NT2/D1 (cell line): ENCODE results near the gene GDF9.

Experiments used
- DNase-seq: peaks from one replicate; pipeline ENCODE4 v3.0.0-alpha.2; 2011; ENCODE audit warnings: low read depth, low spot score
- H3K27me3 ChIP-seq: 2 replicates; pipeline ENCODE4 v1.6.0; 2011; ENCODE audit warnings: mild to moderate bottlenecking; ENCODE audit not compliant: insufficient read length, insufficient read depth
- H3K36me3 ChIP-seq: 2 replicates; pipeline ENCODE4 v1.6.1; 2011; ENCODE audit warnings: mild to moderate bottlenecking, low read length, mixed read lengths; ENCODE audit not compliant: insufficient read depth, insufficient read length
- H3K4me1 ChIP-seq: 2 replicates; pipeline ENCODE4 v1.5.1; 2011; ENCODE audit not compliant: insufficient read depth, insufficient read length
- H3K4me3 ChIP-seq: 2 replicates; pipeline ENCODE4 v1.5.1; 2011; ENCODE audit warnings: low read depth; ENCODE audit not compliant: insufficient read length
- H3K9ac ChIP-seq: 2 replicates; pipeline ENCODE4 v1.6.0; 2011; ENCODE audit warnings: low read depth; ENCODE audit not compliant: insufficient read length
- H3K9me3 ChIP-seq: 2 replicates; pipeline ENCODE4 v1.5.1; 2011; ENCODE audit warnings: mild to moderate bottlenecking, low read length; ENCODE audit not compliant: insufficient read depth
- SUZ12 ChIP-seq: IDR thresholded peaks from 2 replicates; pipeline ENCODE4 v1.6.1; 2011; ENCODE audit not compliant: insufficient read length, insufficient read depth; ENCODE audit errors: extremely low read depth
- YY1 ChIP-seq: IDR thresholded peaks from 2 replicates; pipeline ENCODE4 v1.6.1; 2011; ENCODE audit not compliant: insufficient read length, insufficient read depth
- ZNF274 ChIP-seq: IDR thresholded peaks from 2 replicates; pipeline ENCODE4 v1.6.1; 2011; ENCODE audit warnings: mild to moderate bottlenecking, low read depth, low read length

Gene GDF9

GRCh38 chr5:132841305-132841704 is 25.0 kb downstream of the GDF9 start:
- no peaks in the 10 kb centered on the region for H3K36me3 ChIP-seq
- H3K27me3 ChIP-seq: no peaks in the 10 kb centered on the region
- no peaks in the 10 kb centered on the region for H3K9me3 ChIP-seq
- H3K9ac ChIP-seq: no peak overlapping the region
- H3K4me3 ChIP-seq: no peak overlapping the region
- H3K4me1 ChIP-seq: no peaks in the 10 kb centered on the region
- no peak for TF ChIP-seq ZNF274
- TF ChIP-seq YY1: no peak
- no peak for TF ChIP-seq SUZ12
- no peak for DNase-seq

GRCh38 chr5:132840896-132841295 is 25.4 kb downstream of the GDF9 start:
- TF ChIP-seq YY1: no peak
- no peak for TF ChIP-seq SUZ12
- TF ChIP-seq ZNF274: no peak
- Histone ChIP-seq H3K36me3 (no peaks in the 10 kb centered on the region), H3K9ac (no peak overlapping the region), H3K4me3 (no peak overlapping the region), H3K4me1 (no peaks in the 10 kb centered on the region), H3K9me3 (no peaks in the 10 kb centered on the region), H3K27me3 (no peaks in the 10 kb centered on the region)
- no peak for DNase-seq

- Histone ChIP-seq H3K9me3 (no peaks in the 10 kb centered on the region), H3K27me3 (no peaks in the 10 kb centered on the region), H3K4me1 (no peaks in the 10 kb centered on the region), H3K9ac (no peak overlapping the region), H3K4me3 (no peak overlapping the region), H3K36me3 (no peaks in the 10 kb centered on the region)
- no peak for DNase-seq
- TF ChIP-seq ZNF274: no peak
- TF ChIP-seq SUZ12: no peak
- no peak for TF ChIP-seq YY1
These were observed 26.0 kb downstream of the GDF9 start for GRCh38 chr5:132840313-132840712.

GRCh38 chr5:132839426-132840301 is 26.6 kb downstream of the GDF9 start:
- Histone ChIP-seq H3K4me3 (no peak overlapping the region), H3K4me1 (no peaks in the 10 kb centered on the region), H3K36me3 (no peaks in the 10 kb centered on the region), H3K9ac (no peak overlapping the region), H3K9me3 (no peaks in the 10 kb centered on the region), H3K27me3 (no peaks in the 10 kb centered on the region)
- TF ChIP-seq ZNF274: no peak
- no peak for TF ChIP-seq YY1
- no peak for TF ChIP-seq SUZ12
- no peak for DNase-seq

- no peak for TF ChIP-seq ZNF274
- no peak for TF ChIP-seq YY1
- no peak for TF ChIP-seq SUZ12
- Histone ChIP-seq H3K9me3 (no peaks in the 10 kb centered on the region), H3K27me3 (no peaks in the 10 kb centered on the region), H3K9ac (no peak overlapping the region), H3K4me3 (no peak overlapping the region), H3K4me1 (no peaks in the 10 kb centered on the region), H3K36me3 (no peaks in the 10 kb centered on the region)
- no peak for DNase-seq
These were observed 27.6 kb downstream of the GDF9 start for GRCh38 chr5:132838516-132839282.

- DNase-seq: no peak
- Histone ChIP-seq H3K4me3 (no peak overlapping the region), H3K27me3 (no peaks in the 10 kb centered on the region)
These were observed 28.4 kb downstream of the GDF9 start for GRCh38 chr5:132837868-132838267.

GRCh38 chr5:132836852-132837251 is 29.4 kb downstream of the GDF9 start:
- no peak for DNase-seq
- Histone ChIP-seq H3K36me3 (no peaks in the 10 kb centered on the region), H3K4me1 (no peaks in the 10 kb centered on the region), H3K9me3 (no peaks in the 10 kb centered on the region), H3K9ac (no peak overlapping the region), H3K27me3 (no peaks in the 10 kb centered on the region), H3K4me3 (no peak overlapping the region)
- TF ChIP-seq SUZ12: no peak
- TF ChIP-seq ZNF274: no peak
- TF ChIP-seq YY1: no peak

More at GRCh38 chr5:132837868-132838267, 28.4 kb downstream of the GDF9 start:
- H3K9ac ChIP-seq: no peak overlapping the region
- H3K9me3 ChIP-seq: no peaks in the 10 kb centered on the region
- H3K36me3 ChIP-seq: no peaks in the 10 kb centered on the region
- no peak for TF ChIP-seq SUZ12
- no peak for TF ChIP-seq YY1
- TF ChIP-seq ZNF274: no peak
- H3K4me1 ChIP-seq: no peaks in the 10 kb centered on the region
